ENCODE data around the gene PPIA. TPM values are rescaled to one million over a fixed set of nuclear protein-coding genes. Genes with fewer than 3 reads are reported as not detected.

PPIA gene
- polyA plus RNA-seq, 1 of the 3 experiments (the other 2 are of a cell fraction): 6,267 TPM

GRCh38 chr7:44766416-44766801 is 30.1 kb upstream of the PPIA start:
- Histone ChIP-seq H3K9me2 (no peaks in the 10 kb centered on the region), H3K9me3 (no peaks in the 10 kb centered on the region), H3K27ac (ENCODE audit: low read depth in 2 of 2, low read length in 1 of 2) (no peak overlapping the region), H3F3A (replicated peaks; ENCODE audit: insufficient read depth) (peaks cover 6% of the 10 kb centered on the region), H3K9ac (no peak overlapping the region), H3K36me3 (replicated peaks in 1 of 2; ENCODE audit: control insufficient read depth in 1 of 2, insufficient read depth in 2 of 2, low read length in 1 of 2) (peaks cover 25 to 61% of the 10 kb centered on the region in 2 experiments), H4K20me1 (ENCODE audit: insufficient read depth) (no peaks in the 10 kb centered on the region), H2AFZ (ENCODE audit: low read depth) (no peak overlapping the region), H3K4me2 (no peak overlapping the region), H3K27me3 (ENCODE audit: insufficient read depth) (no peaks in the 10 kb centered on the region), H3K4me1 (ENCODE audit: control insufficient read depth in 1 of 2, insufficient read depth in 2 of 2, low read depth in 1 of 2, low read length in 1 of 2) (peaks cover 7 to 39% of the 10 kb centered on the region in 2 experiments; a peak in 2 of 4 replicates), H3K79me2 (ENCODE audit: insufficient read depth) (no peaks in the 10 kb centered on the region), H3K4me3 (ENCODE audit: low read depth in 2 of 2, low read length in 1 of 2) (no peak overlapping the region)
- ChIA-PET POLR2A (interaction anchor here (1.6 kb wide), 1 partner anchor 160 kb away, joined by 3 read pairs; the partner anchor contains the start of gene OGDH), CTCF (interaction anchor here (1.0 to 1.7 kb wide), 2 partner anchors 11 to 81 kb away, joined by 4 read pairs; no protein-coding TSS in a partner anchor)
- WGBS (ENCODE audit: low lambda C conversion rate): 95% methylated on average over 11 of the region's 11 CpGs
- DNase-seq: peak; percentile 16
- no peak for TF ChIP-seq TEAD4 (IDR thresholded peaks at IDR 0.05; ENCODE audit: borderline replicate concordance, insufficient read depth)
- TF ChIP-seq SIN3A (IDR thresholded peaks at IDR 0.05; ENCODE audit: borderline replicate concordance, low read depth, low read length): no peak
- TF ChIP-seq EZH2phosphoT487 (IDR thresholded peaks at IDR 0.05; ENCODE audit: borderline replicate concordance, low read depth): no peak
- no peak for TF ChIP-seq POLR2AphosphoS5 (IDR thresholded peaks at IDR 0.05; ENCODE audit: low read depth, low read length)
- no peak for TF ChIP-seq TCF12 (IDR thresholded peaks at IDR 0.05)
- TF ChIP-seq NRF1 (IDR thresholded peaks at IDR 0.05; ENCODE audit: low read depth, low read length): no peak
- no peak for TF ChIP-seq USF2 (IDR thresholded peaks at IDR 0.05; ENCODE audit: borderline replicate concordance, low read depth, low read length)
- TF ChIP-seq RAD21 (IDR thresholded peaks at IDR 0.05; ENCODE audit: low read length): no peak

- Histone ChIP-seq H3K27ac (ENCODE audit: low read depth in 2 of 2, low read length in 1 of 2) (no peak overlapping the region; a peak in 1 of 4 replicates), H3K36me3 (replicated peaks in 1 of 2; ENCODE audit: control insufficient read depth in 1 of 2, insufficient read depth in 2 of 2, low read length in 1 of 2) (peaks cover 25 to 55% of the 10 kb centered on the region in 2 experiments)
- CTCF ChIA-PET: interaction anchor here (1.0 to 1.8 kb wide), 6 partner anchors 9 to 81 kb away, joined by 3 to 7 read pairs (median 4); no protein-coding TSS in a partner anchor
Observed at GRCh38 chr7:44767134-44767911, 29.2 kb upstream of the PPIA start.

More at GRCh38 chr7:44767134-44767911, 29.2 kb upstream of the PPIA start:
- H2AFZ ChIP-seq (ENCODE audit: low read depth): no peak overlapping the region
- 93% methylated on average over 15 of the region's 19 CpGs for WGBS (ENCODE audit: low lambda C conversion rate)
- peak; percentile 32 for DNase-seq
- no peaks in the 10 kb centered on the region for H4K20me1 ChIP-seq (ENCODE audit: insufficient read depth)
- H3K9me3 ChIP-seq: no peaks in the 10 kb centered on the region
- TF ChIP-seq MAX (IDR thresholded peaks at IDR 0.05; ENCODE audit: low read depth): no peak
- TF ChIP-seq SIN3A (IDR thresholded peaks at IDR 0.05; ENCODE audit: borderline replicate concordance, low read depth, low read length): no peak
- TF ChIP-seq USF2 (IDR thresholded peaks at IDR 0.05; ENCODE audit: borderline replicate concordance, low read depth, low read length): no peak
- TF ChIP-seq RXRA (IDR thresholded peaks at IDR 0.05; ENCODE audit: borderline replicate concordance, low read depth): no peak
- no peak for TF ChIP-seq RCOR1 (IDR thresholded peaks at IDR 0.05; ENCODE audit: low read length)
- TF ChIP-seq SMC3 (IDR thresholded peaks at IDR 0.05; ENCODE audit: low read depth, low read length): no peak
- no peak for TF ChIP-seq RFX5 (IDR thresholded peaks at IDR 0.05; ENCODE audit: low read length)
- no peak for TF ChIP-seq EP300 (IDR thresholded peaks at IDR 0.05; ENCODE audit: borderline replicate concordance in 1 of 2, low read depth in 1 of 2, low read length in 1 of 2)
- no peak for TF ChIP-seq TAF1 (IDR thresholded peaks at IDR 0.05; ENCODE audit: borderline replicate concordance, low read depth, low read length)
- TF ChIP-seq CHD2 (IDR thresholded peaks at IDR 0.05; ENCODE audit: low read length, partially characterized antibody): no peak
- no peak for TF ChIP-seq YY1 (IDR thresholded peaks at IDR 0.05; ENCODE audit: low read depth)
- no peak for TF ChIP-seq GATA2 (CRISPR knock-in tag; IDR thresholded peaks at IDR 0.05)
- no peak for TF ChIP-seq JUND (IDR thresholded peaks at IDR 0.05)
- no peak for TF ChIP-seq MXI1 (IDR thresholded peaks at IDR 0.05; ENCODE audit: low read depth, low read length)
- no peak for TF ChIP-seq TEAD4 (IDR thresholded peaks at IDR 0.05; ENCODE audit: borderline replicate concordance, insufficient read depth)
- H3K27me3 ChIP-seq (ENCODE audit: insufficient read depth): no peaks in the 10 kb centered on the region
- H3K4me3 ChIP-seq (ENCODE audit: low read depth in 2 of 2, low read length in 1 of 2): no peak overlapping the region
- H3F3A ChIP-seq (replicated peaks; ENCODE audit: insufficient read depth): peaks cover 6% of the 10 kb centered on the region
- no peaks in the 10 kb centered on the region for H3K9me2 ChIP-seq
- peaks cover 7 to 34% of the 10 kb centered on the region in 2 experiments; a peak in 2 of 4 replicates for H3K4me1 ChIP-seq (ENCODE audit: control insufficient read depth in 1 of 2, insufficient read depth in 2 of 2, low read depth in 1 of 2, low read length in 1 of 2)
- H3K4me2 ChIP-seq: no peak overlapping the region
- no peak overlapping the region for H3K9ac ChIP-seq
- no peaks in the 10 kb centered on the region for H3K79me2 ChIP-seq (ENCODE audit: insufficient read depth)
- POLR2A ChIA-PET: interaction anchor here (1.4 to 1.6 kb wide), 2 partner anchors 161 to 185 kb away, joined by 3 to 5 read pairs; partner anchors contain the start of genes OGDH and TMED4
